ENCODE results near the gene ITGB1. TPM values are rescaled to one million over a fixed set of nuclear protein-coding genes. Genes with fewer than 3 reads are reported as not detected.
A peak's percentile ranks its signal among the peaks of the same experiment; 100 is the strongest.

ITGB1 gene
- total and polyA plus RNA-seq, 9 of the 15 experiments (the other 6 are each of a cell fraction or from before 2014, with no cell fraction given), result 40.2 to 194 (median 155) TPM

- in situ Hi-C loops (cut with MboI) (no loop called here), intact Hi-C loops (cut with micrococcal nuclease) (no loop called here)
- 28% methylated on average over 3 of the region's 3 CpGs for WGBS (ENCODE audit: insufficient coverage, low coverage, missing lambda C conversion rate)
- ChIA-PET POLR2A (interaction anchor here (1.3 kb wide), 1 partner anchor 12 kb away, joined by 4 read pairs; no protein-coding TSS in a partner anchor), CTCF (ENCODE audit: low intra/inter-chr PET ratio) (no interaction called here)
- peak in 1 of 4 experiments; percentile 24 for DNase-seq (ENCODE audit: extremely low read depth in 1 of 4, low spot score in 3 of 4)
- no peak for TF ChIP-seq ETV5 (CRISPR knock-in tag; IDR thresholded peaks at IDR 0.05; ENCODE audit: low read depth)
- TF ChIP-seq ATF4 (CRISPR knock-in tag; IDR thresholded peaks at IDR 0.05), result no peak
- TF ChIP-seq CTCF (IDR thresholded peaks at IDR 0.05 in 2 of 3, conservative IDR thresholded peaks at IDR 0.05 in 1 of 3; ENCODE audit: insufficient read depth in 2 of 3, low read depth in 1 of 3, low read length in 3 of 3), result peak in 2 of 3 experiments; percentile 15 to 41; a peak in 1 of 6 replicates
- no peak for TF ChIP-seq ZBTB49 (CRISPR knock-in tag; IDR thresholded peaks at IDR 0.05; ENCODE audit: borderline replicate concordance)
- no peak for TF ChIP-seq MAFK (IDR thresholded peaks at IDR 0.05; ENCODE audit: low read length)
- peaks cover 25% of the 10 kb centered on the region for H3K36me3 ChIP-seq (ENCODE audit: control insufficient read depth, insufficient read depth, low read length)
- H3K79me2 ChIP-seq (ENCODE audit: control insufficient read depth, insufficient read depth, low read length), result no peaks in the 10 kb centered on the region
- no peak overlapping the region for H3K27ac ChIP-seq (ENCODE audit: extremely low read depth, low read depth, low read length)
- peak; percentile 84 for ATAC-seq
- H2AFZ ChIP-seq (ENCODE audit: low read depth, low read length), result no peak overlapping the region
- BruUV-seq (replicated peaks), result no TSS peak
- H3K4me2 ChIP-seq (ENCODE audit: insufficient read depth, low read length), result no peak overlapping the region
- no peaks in the 10 kb centered on the region; a peak in 2 of 5 replicates for H3K4me1 ChIP-seq (replicated peaks in 1 of 2; ENCODE audit: control insufficient read depth in 2 of 2, insufficient read depth in 2 of 2, low read length in 2 of 2)
- FAIRE-seq, result no peak
- no peaks in the 10 kb centered on the region for H3K9me1 ChIP-seq (ENCODE audit: control insufficient read depth, insufficient read depth, low read length)
- H3K4me3 ChIP-seq, result no peak overlapping the region
- no peaks in the 10 kb centered on the region for H4K20me1 ChIP-seq (replicated peaks; ENCODE audit: control insufficient read depth, insufficient read depth, low read length)
- H3K27me3 ChIP-seq (ENCODE audit: control insufficient read depth in 2 of 2, insufficient read depth in 2 of 2, low read length in 2 of 2), result no peaks in the 10 kb centered on the region; a peak in 2 of 5 replicates
- no peaks in the 10 kb centered on the region for H3K9me3 ChIP-seq (replicated peaks; ENCODE audit: control insufficient read depth, insufficient read depth, low read depth, low read length)
- no peak overlapping the region for H3K9ac ChIP-seq (ENCODE audit: insufficient read depth in 1 of 2, low read depth in 2 of 2, low read length in 2 of 2)
Measured at GRCh38 chr10:32893434-32893833, 64.6 kb downstream of the ITGB1 start.
